RWPE2 (cell line): ENCODE data around the gene ANXA11.
A peak's percentile ranks its signal among the peaks of the same experiment; 100 is the strongest.

ENCODE experiments used
- ATAC-seq: fragments of 200-7000 bp; cut with Tn5 transposase; 3 replicates; pipeline ENCODE4 v1.9.1; 2021; ENCODE audit warnings: low read depth
- DNase-seq: peaks from one replicate; pipeline ENCODE4 v3.0.0-alpha.2; 2020; ENCODE audit warnings: low spot score
- H3K27ac ChIP-seq: fragments of 450-650 bp; 2 replicates; pipeline ENCODE4 v1.5.1; 2017; ENCODE audit warnings: mild to moderate bottlenecking; ENCODE audit not compliant: poor library complexity, severe bottlenecking
- H3K27me3 ChIP-seq: fragments of 250-450 bp; sonication (Bioruptor Pico); 2 replicates; pipeline ENCODE4 v1.5.1; 2021; ENCODE audit warnings: mild to moderate bottlenecking, moderate library complexity; ENCODE audit not compliant: insufficient read depth, poor library complexity, severe bottlenecking
- H3K36me3 ChIP-seq: fragments of 250-450 bp; sonication (Bioruptor Pico); 2 replicates; pipeline ENCODE4 v1.5.1; 2020; ENCODE audit warnings: low read depth, mild to moderate bottlenecking, moderate library complexity
- H3K4me1 ChIP-seq: fragments of 250-450 bp; sonication (Bioruptor Pico); 2 replicates; pipeline ENCODE4 v1.5.1; 2021; ENCODE audit warnings: mild to moderate bottlenecking, moderate library complexity; ENCODE audit not compliant: insufficient read depth, poor library complexity, severe bottlenecking
- H3K4me3 ChIP-seq: fragments of 250-450 bp; sonication (Bioruptor Pico); 2 replicates; pipeline ENCODE4 v1.5.1; 2021; ENCODE audit warnings: mild to moderate bottlenecking, moderate library complexity; ENCODE audit not compliant: severe bottlenecking
- H3K9me3 ChIP-seq: fragments of 250-450 bp; sonication (Bioruptor Pico); 2 replicates; pipeline ENCODE4 v1.5.1; 2021; ENCODE audit warnings: mild to moderate bottlenecking, moderate library complexity; ENCODE audit not compliant: severe bottlenecking
- CTCF ChIP-seq: fragments of 450-650 bp; IDR thresholded peaks from one replicate; pipeline ENCODE4 v1.5.1; 2017; ENCODE audit warnings: mild to moderate bottlenecking, moderate library complexity; ENCODE audit not compliant: poor library complexity, severe bottlenecking

The ANXA11 gene

GRCh38 chr10:80177781-80178636, 27.3 kb downstream of the ANXA11 start:
- peaks cover 11% of the 10 kb centered on the region for H3K4me1 ChIP-seq
- H3K36me3 ChIP-seq = peaks cover 22% of the 10 kb centered on the region; the same call in 1 of the 2 replicates
- peak; percentile 60 for ATAC-seq
- H3K27ac ChIP-seq = peak overlapping the region; percentile 7
- no peak for DNase-seq
- no peak overlapping the region for H3K4me3 ChIP-seq
- TF ChIP-seq CTCF = no peak
- H3K27me3 ChIP-seq = no peaks in the 10 kb centered on the region
- no peaks in the 10 kb centered on the region for H3K9me3 ChIP-seq

DNA sequence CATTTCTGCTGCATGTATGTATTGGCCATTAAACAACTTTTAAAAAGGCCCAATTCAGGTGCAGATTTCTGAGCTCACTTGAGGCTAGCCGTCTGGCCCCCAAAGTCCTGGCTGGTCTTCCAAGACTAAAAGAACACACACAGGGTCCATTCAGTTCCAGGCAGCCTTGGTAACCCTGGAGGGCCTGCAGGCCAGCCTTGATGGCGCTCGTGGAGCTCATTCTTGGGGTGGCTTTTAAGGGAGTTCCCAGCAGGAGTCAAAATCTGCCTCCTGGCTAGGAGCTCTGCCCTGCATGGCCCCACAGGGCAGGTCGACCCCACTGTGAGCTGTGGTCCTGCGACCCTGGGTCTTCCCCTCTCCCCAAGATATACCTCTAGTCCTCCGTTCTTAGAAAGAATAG, 28.8 kb downstream of the ANXA11 start:
- TF ChIP-seq CTCF = no peak
- Histone ChIP-seq H3K4me3 (no peak overlapping the region), H3K9me3 (no peaks in the 10 kb centered on the region), H3K27ac (no peak overlapping the region), H3K27me3 (no peaks in the 10 kb centered on the region), H3K4me1 (peaks cover 11% of the 10 kb centered on the region), H3K36me3 (peaks cover 17% of the 10 kb centered on the region; the same call in 1 of the 2 replicates)
- DNase-seq (no peak), ATAC-seq (no peak)

- H3K27ac ChIP-seq = no peak overlapping the region
- H3K27me3 ChIP-seq = no peaks in the 10 kb centered on the region
- H3K4me3 ChIP-seq = no peak overlapping the region
- H3K36me3 ChIP-seq = peaks cover 20% of the 10 kb centered on the region
- peaks cover 11% of the 10 kb centered on the region for H3K4me1 ChIP-seq
- H3K9me3 ChIP-seq = no peaks in the 10 kb centered on the region
- TF ChIP-seq CTCF = no peak
- ATAC-seq = no peak
- no peak for DNase-seq
These were observed 30.5 kb downstream of the ANXA11 start for GRCh38 chr10:80174641-80175395.

GRCh38 chr10:80173466-80173865, 31.9 kb downstream of the ANXA11 start:
- Histone ChIP-seq H3K36me3 (peaks cover 20% of the 10 kb centered on the region), H3K4me3 (no peak overlapping the region), H3K27me3 (no peaks in the 10 kb centered on the region), H3K4me1 (peaks cover 11% of the 10 kb centered on the region), H3K9me3 (no peaks in the 10 kb centered on the region), H3K27ac (no peak overlapping the region)
- no peak for TF ChIP-seq CTCF
- no peak for DNase-seq
- no peak for ATAC-seq
